Diencephalon (tissue), 1 donor: ENCODE results near the gene CLIC1. TPM values are rescaled to one million over a fixed set of nuclear protein-coding genes. Genes with fewer than 3 reads are reported as not detected.

Experiments used
- small RNA-seq: library from RNA; depleted of rRNA; stranded (forward); fragments of <200 nt; gene quantifications from one replicate; pipeline ENCODE3, GENCODE V24; 2014
- total RNA-seq: library from RNA; depleted of rRNA; stranded (reverse); fragments of >200 nt; gene quantifications from one replicate; pipeline ENCODE4 v1.2.3, GENCODE V29; 2014

The CLIC1 gene
- 44.1 TPM for total RNA-seq

GRCh38 chr6:31736021-31736767 lies at the start of gene CLIC1:
CLIC1 (minus strand) TSS chr6:31736530; CDS start chr6:31736300, 230 bp downstream.

DNA sequence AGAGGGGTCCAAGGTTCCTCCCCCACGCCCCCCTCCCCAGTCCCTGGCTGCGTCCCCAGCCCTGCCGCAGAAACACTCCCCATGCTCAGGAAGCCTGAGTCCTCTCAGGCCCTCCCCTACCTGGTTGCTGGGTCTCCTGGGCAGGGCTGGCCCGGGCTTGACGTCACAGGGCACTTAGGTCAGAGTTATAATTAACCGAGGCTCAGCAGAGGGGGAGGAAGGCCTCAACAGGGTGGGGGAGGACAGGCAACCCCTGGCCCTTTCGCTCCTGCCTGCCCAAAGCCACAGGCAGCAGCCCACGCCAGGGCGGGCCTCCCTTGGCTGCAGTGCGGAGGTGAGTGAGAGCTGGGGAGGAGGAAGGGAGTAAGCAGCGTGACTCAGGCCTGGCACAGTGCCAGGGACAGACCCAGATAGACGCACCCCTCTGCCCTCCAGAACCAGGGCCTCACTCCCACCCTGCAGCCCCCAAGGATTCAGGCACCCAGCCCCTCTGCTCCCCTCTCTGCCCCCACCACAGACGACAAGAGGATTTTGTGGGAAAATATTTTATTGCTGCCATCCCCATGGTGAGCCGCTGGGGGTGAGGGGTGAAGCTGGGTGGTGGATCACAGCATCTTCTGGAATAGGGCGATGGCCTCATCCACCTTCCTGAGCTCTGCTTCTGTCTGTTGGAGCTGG lies 40.8 kb upstream of the CLIC1 start, which contains the start of gene VWA7:
Gene VWA7 (minus strand): TSS at position 340 of the 678 bp plus-strand sequence. CDS start 549 bp downstream, outside the sequence.

DNA sequence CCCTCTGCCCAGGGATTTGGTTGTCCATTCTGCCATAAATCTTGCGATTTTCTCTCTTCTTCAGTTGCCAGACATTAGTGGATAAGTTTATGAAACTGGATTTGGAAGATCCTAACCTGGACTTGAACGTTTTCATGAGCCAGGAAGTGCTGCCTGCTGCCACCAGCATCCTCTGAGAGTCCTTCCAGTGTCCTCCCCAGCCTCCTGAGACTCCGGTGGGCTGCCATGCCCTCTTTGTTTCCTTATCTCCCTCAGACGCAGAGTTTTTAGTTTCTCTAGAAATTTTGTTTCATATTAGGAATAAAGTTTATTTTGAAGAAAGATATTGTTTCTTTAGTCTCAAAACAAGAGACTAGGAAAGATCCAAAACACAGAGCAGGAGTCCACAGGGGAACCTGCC lies 26.0 kb upstream of the CLIC1 start, which contains the start of gene SAPCD1:
Gene SAPCD1 (plus strand): TSS at position 301 of the 400 bp plus-strand sequence. CDS start 399 bp downstream, outside the sequence.

GRCh38 chr6:31739639-31740396 lies 3.5 kb upstream of the CLIC1 start, which contains the start of gene MSH5:
MSH5 (plus strand) TSS chr6:31740005; CDS start chr6:31740467, 462 bp downstream.

DNA sequence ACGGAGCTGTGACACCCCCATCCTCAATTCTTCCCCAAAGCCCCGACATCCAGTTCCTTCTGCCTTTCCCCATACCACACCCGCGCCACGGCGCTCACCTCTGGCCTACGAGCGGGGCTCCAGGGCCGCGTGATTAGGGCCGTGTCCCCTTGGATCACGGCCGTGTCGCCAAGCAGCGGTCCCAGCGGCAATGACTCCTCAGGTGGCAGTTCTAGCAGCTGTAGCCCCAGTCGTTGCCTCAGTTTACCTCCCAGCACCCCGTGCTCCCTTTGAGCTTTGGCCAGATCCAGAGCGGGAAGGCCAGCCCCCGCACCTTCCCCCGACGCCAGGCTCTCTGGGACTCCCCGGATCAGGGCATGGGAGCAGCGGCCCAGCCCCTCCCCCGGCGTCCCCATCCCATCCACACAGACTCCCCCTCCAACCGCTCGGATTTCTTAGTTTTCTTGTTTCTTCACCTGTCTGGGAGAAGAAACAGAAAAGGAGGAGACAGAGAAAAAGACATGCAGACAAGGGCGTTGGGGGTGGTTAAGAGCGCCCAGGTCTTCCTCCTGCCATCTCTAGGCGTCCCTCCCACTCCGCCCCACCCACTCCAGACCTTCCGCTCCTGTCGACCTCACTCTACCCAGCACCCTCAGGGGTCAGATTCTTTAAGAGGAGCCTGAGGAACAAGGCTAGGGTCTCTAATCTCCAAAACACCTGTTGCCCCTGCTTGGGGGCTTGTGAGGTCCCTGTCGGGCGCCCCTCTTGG lies 7.4 kb downstream of the CLIC1 start, which contains the start of gene DDAH2:
Gene DDAH2 (minus strand): TSS at position 533 of the 748 bp plus-strand sequence. CDS start 138 bp downstream, at position 395.

GRCh38 chr6:31723245-31723979 lies 12.9 kb downstream of the CLIC1 start, which contains the start of gene MPIG6B:
MPIG6B (plus strand) TSS chr6:31723373; CDS start chr6:31723384, 11 bp downstream.

GRCh38 chr6:31721351-31722020 lies 14.8 kb downstream of the CLIC1 start, which contains the start of gene LY6G6C:
LY6G6C (minus strand) TSS chr6:31721746; CDS start chr6:31721679, 67 bp downstream.

GRCh38 chr6:31715022-31715958 lies 21.0 kb downstream of the CLIC1 start, which contains the start of gene LY6G6D:
LY6G6D (plus strand) TSS chr6:31715348; CDS start chr6:31715356, 8 bp downstream.

DNA sequence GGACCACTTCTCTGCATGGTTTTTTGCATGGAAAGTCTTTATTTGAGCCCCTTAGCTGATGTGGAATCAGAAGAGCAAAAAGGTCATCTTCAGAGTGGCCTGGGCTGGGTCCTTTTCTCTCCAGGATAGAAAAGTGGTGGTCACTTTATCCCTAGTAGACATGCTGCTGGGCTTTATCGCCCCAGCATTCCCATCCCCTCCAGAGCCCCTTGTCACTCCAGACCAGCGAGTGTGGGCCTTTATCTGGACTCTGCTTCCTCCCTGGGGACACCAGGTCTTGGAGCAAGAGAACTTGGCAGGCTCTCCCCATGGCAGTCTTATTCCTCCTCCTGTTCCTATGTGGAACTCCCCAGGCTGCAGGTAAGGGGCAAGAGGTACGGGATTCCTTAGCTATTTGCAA lies 29.7 kb downstream of the CLIC1 start, which contains the start of gene LY6G6F:
Gene LY6G6F (plus strand): TSS at position 268 of the 400 bp plus-strand sequence. CDS start 41 bp downstream, at position 309.

DNA sequence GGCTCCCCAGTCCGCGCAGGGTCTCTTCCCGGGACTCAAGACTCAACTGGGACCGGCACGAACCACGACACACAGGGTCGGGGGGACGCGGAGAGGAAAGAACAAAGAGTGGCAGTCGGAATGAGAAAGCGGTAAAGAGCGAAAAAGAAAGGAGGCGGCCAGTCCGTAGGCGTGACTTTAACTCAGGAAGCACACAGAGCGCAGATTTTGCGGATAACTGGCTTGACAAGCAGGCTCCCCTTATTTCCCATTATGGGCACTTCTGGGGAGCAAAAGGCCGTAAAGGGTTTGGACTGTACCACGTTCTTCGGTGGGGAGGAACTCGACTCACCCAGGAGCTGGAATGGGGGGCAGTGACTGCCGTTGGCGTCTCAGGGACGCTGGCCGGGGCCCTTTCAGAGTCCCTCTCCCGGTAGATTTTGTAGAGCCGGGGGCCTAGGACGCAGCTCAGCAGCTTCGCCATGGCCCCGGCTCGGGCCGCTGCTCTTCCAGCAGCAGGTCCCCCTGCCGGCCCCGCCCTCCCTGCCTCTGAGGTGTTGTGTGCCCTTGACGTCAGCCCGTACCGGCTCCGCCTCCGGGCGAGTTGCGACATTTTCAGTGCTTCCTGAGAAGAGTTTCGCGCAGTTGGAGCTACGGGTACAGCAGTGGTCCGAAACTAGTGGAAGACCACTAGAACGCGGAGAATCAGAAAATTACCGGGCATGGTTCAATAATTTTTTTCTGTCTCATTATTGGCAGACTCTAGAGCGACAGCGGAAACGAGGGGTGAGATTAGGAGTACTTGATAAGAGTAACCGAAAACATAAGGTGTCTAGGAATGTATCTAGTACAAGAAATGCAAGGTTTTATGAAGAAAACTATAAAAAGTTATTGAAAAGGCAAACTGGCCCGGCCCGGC lies 33.3 kb downstream of the CLIC1 start, which contains the start of gene ABHD16A:
Gene ABHD16A (minus strand): TSS at position 506 of the 898 bp plus-strand sequence. CDS start 43 bp downstream, at position 463.

Small RNA genes within 50 kb of the gene (small RNA-seq; reads per million reads assigned to genes)
- gene LY6G6D (not detected), gene MIR4646 (not detected), gene MSH5-SAPCD1 (not detected), gene RF00019 (not detected), gene RNU6-850P (not detected), gene SAPCD1 (not detected)

Other genes starting within 250 kb of the CLIC1 start
- gene MICB, start 238.4 kb downstream of the CLIC1 start, total RNA-seq = 0.69 TPM
- gene MCCD1, start 207.6 kb downstream of the CLIC1 start, total RNA-seq = not detected
- 303 TPM for gene DDX39B, start 194.5 kb downstream of the CLIC1 start, total RNA-seq
- 69.4 TPM for gene ATP6V1G2, start 189.9 kb downstream of the CLIC1 start, total RNA-seq
- gene NFKBIL1, start 188.9 kb downstream of the CLIC1 start, total RNA-seq = 16.1 TPM
- not detected for gene LTA, start 164.2 kb downstream of the CLIC1 start, total RNA-seq
- 0.23 TPM for gene TNF, start 161.0 kb downstream of the CLIC1 start, total RNA-seq
- 0.46 TPM for gene LTB, start 154.1 kb downstream of the CLIC1 start, total RNA-seq
- gene LST1, start 150.3 kb downstream of the CLIC1 start, total RNA-seq = 6.0 TPM
- gene NCR3, start 143.5 kb downstream of the CLIC1 start, total RNA-seq = not detected
- gene AIF1, start 121.3 kb downstream of the CLIC1 start, total RNA-seq = 22.6 TPM
- gene PRRC2A, start 115.8 kb downstream of the CLIC1 start, total RNA-seq = 48.0 TPM
- gene BAG6, start 83.9 kb downstream of the CLIC1 start, total RNA-seq = 174 TPM
- 0.69 TPM for gene APOM, start 80.6 kb downstream of the CLIC1 start, total RNA-seq
- 15.9 TPM for gene C6orf47, start 75.8 kb downstream of the CLIC1 start, total RNA-seq
- gene GPANK1, start 71.5 kb downstream of the CLIC1 start, total RNA-seq = 12.0 TPM
- 70.1 TPM for gene CSNK2B, start 70.5 kb downstream of the CLIC1 start, total RNA-seq
- 3.7 TPM for gene LY6G5B, start 66.6 kb downstream of the CLIC1 start, total RNA-seq
- gene LY6G5C, start 55.5 kb downstream of the CLIC1 start, total RNA-seq = 2.5 TPM
- gene ABHD16A, start 33.2 kb downstream of the CLIC1 start, total RNA-seq = 47.5 TPM
- not detected for gene LY6G6F, start 29.7 kb downstream of the CLIC1 start, total RNA-seq
- gene LY6G6D, start 21.2 kb downstream of the CLIC1 start, total RNA-seq = not detected
- gene LY6G6C, start 14.8 kb downstream of the CLIC1 start, total RNA-seq = not detected
- gene MPIG6B, start 13.2 kb downstream of the CLIC1 start, total RNA-seq = not detected
- gene DDAH2, start 7.2 kb downstream of the CLIC1 start, total RNA-seq = 86.3 TPM
- 8.8 TPM for gene MSH5, start 3.5 kb upstream of the CLIC1 start, total RNA-seq
- 2.1 TPM for gene SAPCD1, start 26.1 kb upstream of the CLIC1 start, total RNA-seq
- gene VWA7, start 40.8 kb upstream of the CLIC1 start, total RNA-seq = 0.69 TPM
- 36.0 TPM for gene VARS1, start 59.2 kb upstream of the CLIC1 start, total RNA-seq
- 23.3 TPM for gene LSM2, start 70.4 kb upstream of the CLIC1 start, total RNA-seq
- 8.1 TPM for gene HSPA1L, start 78.8 kb upstream of the CLIC1 start, total RNA-seq
- 190 TPM for gene HSPA1A, start 79.0 kb upstream of the CLIC1 start, total RNA-seq
- 176 TPM for gene HSPA1B, start 91.2 kb upstream of the CLIC1 start, total RNA-seq
- gene NEU1, start 126.3 kb upstream of the CLIC1 start, total RNA-seq = 18.2 TPM
- gene SLC44A4, start 142.5 kb upstream of the CLIC1 start, total RNA-seq = not detected
- gene EHMT2, start 161.2 kb upstream of the CLIC1 start, total RNA-seq = 78.0 TPM
- 19.4 TPM for gene ZBTB12, start 165.6 kb upstream of the CLIC1 start, total RNA-seq
- gene C2, start 191.2 kb upstream of the CLIC1 start, total RNA-seq = 5.3 TPM
- gene CFB, start 209.6 kb upstream of the CLIC1 start, total RNA-seq = 3.2 TPM
- 47.5 TPM for gene NELFE, start 222.4 kb upstream of the CLIC1 start, total RNA-seq
- 33.0 TPM for gene SKIC2, start 222.6 kb upstream of the CLIC1 start, total RNA-seq
- 8.5 TPM for gene DXO, start 235.6 kb upstream of the CLIC1 start, total RNA-seq
- 45.9 TPM for gene C4A, start 245.5 kb upstream of the CLIC1 start, total RNA-seq